ENCODE data around the gene DLG2.

Gene DLG2

DNA sequence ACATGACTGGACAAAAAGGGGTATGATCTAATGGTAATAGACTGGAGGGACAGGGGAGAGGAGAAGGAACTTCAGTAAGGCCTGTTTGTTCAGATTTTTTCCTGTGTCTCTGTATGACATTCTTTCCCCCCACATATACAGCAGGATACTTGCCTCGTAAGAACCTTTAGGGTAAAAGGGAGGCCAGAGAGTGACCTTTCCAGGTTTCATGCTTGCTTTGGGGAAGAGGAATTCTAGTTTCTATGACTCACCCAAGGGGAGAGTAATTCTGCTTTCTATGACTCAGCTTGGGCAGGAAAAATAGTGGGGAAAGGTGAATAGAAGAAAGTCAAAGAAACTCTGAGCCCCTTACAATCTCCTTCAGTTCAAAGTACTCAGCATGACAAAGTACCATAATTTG lies 457.0 kb downstream of the DLG2 start:
- DNase-seq (ENCODE audit: low read depth) = no peak
- TF ChIP-seq, protein P1, sequence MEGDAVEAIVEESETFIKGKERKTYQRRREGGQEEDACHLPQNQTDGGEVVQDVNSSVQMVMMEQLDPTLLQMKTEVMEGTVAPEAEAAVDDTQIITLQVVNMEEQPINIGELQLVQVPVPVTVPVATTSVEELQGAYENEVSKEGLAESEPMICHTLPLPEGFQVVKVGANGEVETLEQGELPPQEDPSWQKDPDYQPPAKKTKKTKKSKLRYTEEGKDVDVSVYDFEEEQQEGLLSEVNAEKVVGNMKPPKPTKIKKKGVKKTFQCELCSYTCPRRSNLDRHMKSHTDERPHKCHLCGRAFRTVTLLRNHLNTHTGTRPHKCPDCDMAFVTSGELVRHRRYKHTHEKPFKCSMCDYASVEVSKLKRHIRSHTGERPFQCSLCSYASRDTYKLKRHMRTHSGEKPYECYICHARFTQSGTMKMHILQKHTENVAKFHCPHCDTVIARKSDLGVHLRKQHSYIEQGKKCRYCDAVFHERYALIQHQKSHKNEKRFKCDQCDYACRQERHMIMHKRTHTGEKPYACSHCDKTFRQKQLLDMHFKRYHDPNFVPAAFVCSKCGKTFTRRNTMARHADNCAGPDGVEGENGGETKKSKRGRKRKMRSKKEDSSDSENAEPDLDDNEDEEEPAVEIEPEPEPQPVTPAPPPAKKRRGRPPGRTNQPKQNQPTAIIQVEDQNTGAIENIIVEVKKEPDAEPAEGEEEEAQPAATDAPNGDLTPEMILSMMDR (IDR thresholded peaks at IDR 0.05; ENCODE audit: low read length, missing control alignments) = no peak
- no peak overlapping the region for H3K4me3 ChIP-seq (replicated peaks; ENCODE audit: low read depth, low read length)

DNA sequence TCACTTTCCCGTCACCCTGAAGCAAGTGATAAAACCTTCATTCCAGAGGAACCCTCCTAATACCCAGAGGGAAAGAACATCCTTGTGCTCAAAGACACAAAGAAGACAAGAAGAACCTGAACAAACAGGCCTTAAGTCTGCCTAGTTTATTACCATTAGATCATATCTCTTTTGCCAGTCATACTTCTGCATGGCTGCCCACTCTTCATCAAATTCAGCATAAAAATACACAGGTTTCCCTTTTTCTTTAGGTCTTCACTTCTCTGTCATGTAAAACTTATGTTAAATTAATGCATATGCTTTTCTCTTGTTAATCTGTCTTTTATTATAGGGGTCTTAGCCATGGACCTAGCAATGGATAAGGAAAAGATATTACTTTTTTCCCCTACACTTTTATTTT lies 459.7 kb downstream of the DLG2 start:
- DNase-seq (ENCODE audit: low read depth) = no peak
- no peak overlapping the region for H3K4me3 ChIP-seq (replicated peaks; ENCODE audit: low read depth, low read length)
- TF ChIP-seq, protein P1 (IDR thresholded peaks at IDR 0.05; ENCODE audit: low read length, missing control alignments) = no peak

DNA sequence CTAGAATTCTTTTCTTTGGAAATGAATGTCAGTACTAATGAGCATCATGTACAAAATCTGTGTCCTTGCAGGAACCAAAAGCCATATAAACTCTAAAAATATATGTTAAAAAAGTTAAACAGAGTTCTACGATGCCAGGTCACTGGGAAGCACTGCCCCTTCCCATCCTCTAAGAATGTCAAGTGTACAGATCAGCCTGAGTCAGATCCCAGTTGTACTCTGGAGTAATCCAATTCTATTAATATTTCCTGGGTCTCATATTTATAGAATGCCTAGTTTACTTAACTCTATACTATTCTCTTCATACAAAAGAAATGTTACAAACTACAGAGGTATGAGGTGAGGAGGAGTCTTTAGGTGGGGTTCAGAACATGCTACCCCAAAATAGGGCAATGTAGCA lies 460.1 kb downstream of the DLG2 start:
- H3K4me3 ChIP-seq (replicated peaks; ENCODE audit: low read depth, low read length) = no peak overlapping the region
- TF ChIP-seq, protein P1 (IDR thresholded peaks at IDR 0.05; ENCODE audit: low read length, missing control alignments) = no peak
- no peak for DNase-seq (ENCODE audit: low read depth)

DNA sequence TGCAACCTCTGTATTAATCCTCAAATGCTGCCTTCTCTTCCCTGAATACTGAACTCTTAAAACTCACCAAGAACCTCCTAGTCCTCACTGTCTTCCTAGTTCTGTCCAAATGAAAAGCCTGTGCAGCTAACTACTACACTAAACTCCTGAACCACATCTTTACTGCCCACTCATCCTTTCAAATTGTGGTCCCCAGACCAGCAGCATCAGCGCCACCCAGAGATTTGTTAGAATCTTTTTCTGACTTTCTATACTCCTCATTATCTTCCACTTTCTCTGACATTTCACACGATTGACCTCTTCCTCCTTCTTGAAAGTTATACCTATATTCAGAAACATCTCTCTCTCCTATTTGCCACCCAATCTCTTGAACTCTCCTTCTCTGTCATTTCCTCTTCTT lies 461.3 kb downstream of the DLG2 start:
- no peak overlapping the region for H3K4me3 ChIP-seq (replicated peaks; ENCODE audit: low read depth, low read length)
- TF ChIP-seq, protein P1 (IDR thresholded peaks at IDR 0.05; ENCODE audit: low read length, missing control alignments) = no peak
- DNase-seq (ENCODE audit: low read depth) = no peak

DNA sequence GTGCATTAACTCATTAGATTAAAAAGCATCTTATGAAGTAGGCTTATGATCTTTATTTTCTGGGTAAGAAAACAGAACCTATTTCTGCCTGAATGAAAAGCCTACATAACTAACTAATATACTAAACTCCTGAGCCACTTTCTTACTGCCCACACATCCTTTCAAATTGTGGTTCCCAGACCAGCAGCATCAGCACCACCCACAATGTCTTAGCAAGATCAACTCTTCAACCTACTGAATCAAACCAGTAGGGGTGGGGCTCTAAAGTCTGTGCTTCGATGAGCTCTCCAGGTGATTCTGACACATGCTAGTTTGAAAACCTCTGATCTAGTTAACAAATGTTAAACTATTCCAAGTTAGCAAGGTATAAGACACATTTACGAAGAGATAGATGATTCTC lies 462.4 kb downstream of the DLG2 start:
- DNase-seq (ENCODE audit: low read depth) = no peak
- TF ChIP-seq, protein P1 (IDR thresholded peaks at IDR 0.05; ENCODE audit: low read length, missing control alignments) = no peak

DNA sequence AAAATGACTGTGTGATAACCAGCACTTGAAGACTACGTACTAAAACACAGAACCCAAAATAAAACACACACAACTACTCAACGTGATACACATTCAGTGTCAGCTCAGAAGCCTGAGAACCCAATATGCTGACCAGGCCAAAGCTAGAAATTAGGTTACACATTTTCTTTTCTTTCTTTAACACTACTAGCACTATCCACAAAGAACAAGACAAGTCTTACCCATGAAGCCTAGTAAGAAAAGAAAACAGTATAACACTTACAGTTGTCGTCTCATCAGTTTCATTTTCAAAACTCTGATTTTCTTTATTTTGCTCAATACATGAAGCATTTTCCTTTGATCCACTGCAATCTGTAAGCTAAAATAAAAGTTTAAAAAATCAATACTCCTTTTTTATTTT lies 472.9 kb downstream of the DLG2 start:
- no peak for DNase-seq (ENCODE audit: low read depth)
- no peak overlapping the region for H3K4me3 ChIP-seq (replicated peaks; ENCODE audit: low read depth, low read length)
- TF ChIP-seq, protein P1 (IDR thresholded peaks at IDR 0.05; ENCODE audit: low read length, missing control alignments) = no peak

More for the DNA sequence above, 462.4 kb downstream of the DLG2 start:
- no peak overlapping the region for H3K4me3 ChIP-seq (replicated peaks; ENCODE audit: low read depth, low read length)

DNA sequence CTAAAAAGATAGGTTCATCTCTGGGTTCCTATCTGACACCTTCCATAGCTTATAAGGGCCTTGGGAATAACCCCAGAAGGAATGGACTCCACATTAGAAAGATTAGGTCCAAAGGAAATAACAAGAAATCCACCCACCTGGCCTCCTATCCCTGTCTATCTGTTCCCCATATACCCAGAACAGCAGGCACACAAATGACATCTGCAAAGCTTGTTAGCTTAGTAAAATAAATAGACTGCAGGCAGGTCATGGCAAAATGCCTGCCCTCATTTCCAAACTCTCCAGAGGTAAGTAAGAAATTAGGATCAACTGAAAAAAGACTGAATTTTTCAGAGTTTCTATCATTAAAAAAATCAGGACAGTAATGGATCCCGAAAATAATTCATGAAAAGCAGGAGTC lies 489.5 kb downstream of the DLG2 start:
- TF ChIP-seq, protein P1 (IDR thresholded peaks at IDR 0.05; ENCODE audit: low read length, missing control alignments) = no peak
- DNase-seq (ENCODE audit: low read depth) = no peak
- H3K4me3 ChIP-seq (replicated peaks; ENCODE audit: low read depth, low read length) = no peak overlapping the region
